AG10803 (cell line): Measurements from ENCODE around the gene ACBD3.

ENCODE experiments used
- DNase-seq: peaks from one replicate; pipeline ENCODE4 v3.0.0; 2010; ENCODE audit warnings: low read depth
- H3K4me3 ChIP-seq: 2 replicates; pipeline ENCODE4 v1.5.1; 2011; ENCODE audit warnings: mild to moderate bottlenecking, low read length, control low read depth
- CTCF ChIP-seq: conservative IDR thresholded peaks from 2 replicates; pipeline ENCODE4 v1.5.1; 2011; ENCODE audit warnings: mild to moderate bottlenecking, low read length, control low read depth, inconsistent platforms

ACBD3 gene

GRCh38 chr1:226123212-226123560, 63.4 kb downstream of the ACBD3 start:
- H3K4me3 ChIP-seq: no peak overlapping the region
- no peak for TF ChIP-seq CTCF

GRCh38 chr1:226121587-226122400, 64.7 kb downstream of the ACBD3 start:
- peak; percentile 40 for TF ChIP-seq CTCF
- no peak for DNase-seq
- peak overlapping the region; percentile 70 for H3K4me3 ChIP-seq

More at GRCh38 chr1:226123212-226123560, 63.4 kb downstream of the ACBD3 start:
- no peak for DNase-seq

- H3K4me3 ChIP-seq: peak overlapping the region; percentile 17; the same call in 1 of the 2 replicates
- no peak for TF ChIP-seq CTCF
- no peak for DNase-seq
Observed at GRCh38 chr1:226121049-226121586, 65.4 kb downstream of the ACBD3 start.

GRCh38 chr1:226120398-226120797, 66.1 kb downstream of the ACBD3 start:
- H3K4me3 ChIP-seq: no peak overlapping the region
- no peak for TF ChIP-seq CTCF

GRCh38 chr1:226119169-226119568, 67.4 kb downstream of the ACBD3 start:
- DNase-seq: no peak
- TF ChIP-seq CTCF: no peak
- no peak overlapping the region for H3K4me3 ChIP-seq

More at GRCh38 chr1:226120398-226120797, 66.1 kb downstream of the ACBD3 start:
- DNase-seq: no peak

GRCh38 chr1:226118357-226118756, 68.2 kb downstream of the ACBD3 start:
- DNase-seq: no peak
- TF ChIP-seq CTCF: no peak
- H3K4me3 ChIP-seq: no peak overlapping the region

GRCh38 chr1:226117330-226117729, 69.2 kb downstream of the ACBD3 start:
- DNase-seq: no peak
- no peak for TF ChIP-seq CTCF
- no peak overlapping the region for H3K4me3 ChIP-seq
